PC-9 (cell line): Measurements from ENCODE around the gene MXRA7.

ENCODE experiments used
- CTCF ChIP-seq: fragments of 200-600 bp; sonication (generic); conservative IDR thresholded peaks from 2 replicates; pipeline ENCODE4 v1.6.1; 2017; ENCODE audit warnings: mixed run types, antibody characterized with exemption, mild to moderate bottlenecking, moderate library complexity
- EZH2 ChIP-seq: fragments of 200-600 bp; sonication (generic); IDR thresholded peaks from 2 replicates; pipeline ENCODE4 v1.8.0; 2017; ENCODE audit warnings: antibody characterized with exemption, low read depth

GRCh38 chr17:76733618-76733957 lies 22.8 kb upstream of the MXRA7 start:
- TF ChIP-seq CTCF (no peak), EZH2 (no peak)
